OCI-LY3 (cell line): Measurements from ENCODE around the gene THAP6.

Experiments used
- H2AFZ ChIP-seq: fragments of 200-600, 300-600 bp; shearing (Covaris generic); 2 replicates; pipeline ENCODE4 v1.6.0; 2014; ENCODE audit warnings: antibody characterized with exemption, low read depth, low read length
- H3K27ac ChIP-seq: fragments of 200-600, 300-600 bp; sonication (generic); 2 replicates; pipeline ENCODE4 v1.5.1; 2014; ENCODE audit warnings: mild to moderate bottlenecking, low read length, moderate library complexity, mixed read lengths
- H3K27me3 ChIP-seq: fragments of 200-600, 300-600 bp; sonication (generic); 2 replicates; pipeline ENCODE4 v1.6.1; 2014; ENCODE audit warnings: low read depth, low read length, mixed read lengths
- H3K36me3 ChIP-seq: fragments of 200-600, 300-600 bp; sonication (generic); replicated peaks from 2 replicates; pipeline ENCODE3; 2014; ENCODE audit warnings: low read depth, low read length, mixed read lengths
- H3K4me1 ChIP-seq: fragments of 300-600, 200-600 bp; sonication (generic); 2 replicates; pipeline ENCODE4 v1.6.1; 2014; ENCODE audit warnings: low read length, mixed read lengths
- H3K4me2 ChIP-seq: fragments of 200-600, 300-600 bp; sonication (generic); 2 replicates; pipeline ENCODE4 v1.6.1; 2014; ENCODE audit warnings: low read length, mixed read lengths
- H3K4me3 ChIP-seq: fragments of 300-600, 200-600 bp; sonication (generic); 2 replicates; pipeline ENCODE4 v1.5.1; 2014; ENCODE audit warnings: antibody characterized with exemption, mild to moderate bottlenecking, low read length, moderate library complexity
- H3K79me2 ChIP-seq: fragments of 300-600, 200-600 bp; shearing (Covaris generic); 2 replicates; pipeline ENCODE4 v1.6.1; 2014; ENCODE audit warnings: mild to moderate bottlenecking, low read length, mixed read lengths
- H3K9ac ChIP-seq: fragments of 300-600, 200-600 bp; shearing (Covaris generic); 2 replicates; pipeline ENCODE4 v1.6.0; 2014; ENCODE audit warnings: mild to moderate bottlenecking, low read length, moderate library complexity
- H3K9me3 ChIP-seq: fragments of 200-600, 300-600 bp; shearing (Covaris generic); 2 replicates; pipeline ENCODE4 v1.6.1; 2014; ENCODE audit warnings: low read length, mixed read lengths; ENCODE audit not compliant: insufficient read depth
- H4K20me1 ChIP-seq: fragments of 200-600, 300-600 bp; sonication (generic); 2 replicates; pipeline ENCODE4 v1.6.1; 2016; ENCODE audit warnings: low read length, mixed read lengths; ENCODE audit not compliant: insufficient read depth
- CTCF ChIP-seq: fragments of 200-600, 300-600 bp; sonication (generic); IDR thresholded peaks from 2 replicates; pipeline ENCODE4 v1.5.1; 2014; ENCODE audit warnings: antibody characterized with exemption, low read length, low read depth
- EZH2phosphoT487 ChIP-seq: fragments of 200-600 bp; shearing (Covaris generic); IDR thresholded peaks from 2 replicates; pipeline ENCODE4 v1.6.1; 2018; ENCODE audit warnings: antibody characterized with exemption, mixed run types, low read depth

THAP6 gene

DNA sequence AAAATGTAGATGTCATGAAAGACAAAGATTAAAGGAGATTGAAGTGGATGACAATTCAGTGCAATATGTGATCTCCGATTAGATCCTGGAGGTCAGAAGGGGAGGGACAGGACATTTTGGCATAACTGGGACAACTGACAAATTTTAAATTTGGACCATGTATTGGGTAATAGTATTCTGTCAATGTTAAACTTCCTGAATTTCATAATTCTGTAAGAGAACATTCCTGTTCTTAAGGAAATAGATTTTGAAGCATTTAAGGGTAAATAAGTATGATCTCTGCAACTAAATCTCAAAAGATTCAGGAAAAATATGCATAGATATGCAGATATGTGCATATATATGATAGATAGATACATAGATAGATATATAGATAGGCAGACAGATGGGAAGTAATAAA is 52.6 kb downstream of the THAP6 start:
- no peak for TF ChIP-seq CTCF
- no peak for TF ChIP-seq EZH2phosphoT487
- Histone ChIP-seq H2AFZ (no peak overlapping the region), H3K27me3 (no peaks in the 10 kb centered on the region), H3K4me3 (no peak overlapping the region), H3K9me3 (no peaks in the 10 kb centered on the region), H3K9ac (no peak overlapping the region), H3K27ac (no peak overlapping the region), H3K4me1 (no peaks in the 10 kb centered on the region), H3K4me2 (no peak overlapping the region), H3K79me2 (no peaks in the 10 kb centered on the region), H3K36me3 (no peaks in the 10 kb centered on the region), H4K20me1 (no peaks in the 10 kb centered on the region)

DNA sequence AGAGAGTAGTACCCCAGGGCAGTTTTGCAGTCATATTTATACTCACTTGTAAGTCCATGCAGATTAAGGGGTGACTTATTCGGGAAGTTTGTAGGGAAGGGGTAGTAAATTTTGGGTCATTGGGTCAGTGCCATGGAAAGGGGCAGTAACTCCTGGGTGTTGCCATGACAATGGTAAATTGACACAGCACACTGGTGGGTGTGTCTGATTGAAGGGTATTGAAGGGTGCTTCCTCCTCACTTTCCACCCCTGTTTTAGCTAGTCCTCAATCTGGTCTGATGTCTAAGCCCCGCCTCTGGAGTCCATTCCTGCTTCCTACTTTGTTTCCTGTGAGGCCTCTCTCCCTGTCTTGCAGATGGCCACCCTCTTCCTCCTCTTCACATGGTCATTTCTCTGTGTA is 53.5 kb downstream of the THAP6 start:
- Histone ChIP-seq H3K36me3 (no peaks in the 10 kb centered on the region), H3K9ac (no peak overlapping the region), H3K79me2 (no peaks in the 10 kb centered on the region), H3K4me2 (no peak overlapping the region), H3K4me3 (no peak overlapping the region), H3K4me1 (peaks cover under 1% of the 10 kb centered on the region; the same call in 1 of the 2 replicates), H3K27ac (no peak overlapping the region), H4K20me1 (no peaks in the 10 kb centered on the region), H2AFZ (no peak overlapping the region), H3K9me3 (no peaks in the 10 kb centered on the region), H3K27me3 (peaks cover 5% of the 10 kb centered on the region; the same call in 1 of the 2 replicates)
- TF ChIP-seq CTCF (no peak), EZH2phosphoT487 (no peak)
